ENCODE measurements around the gene SORCS2. TPM values are rescaled to one million over a fixed set of nuclear protein-coding genes. Genes with fewer than 3 reads are reported as not detected.

SORCS2 gene
- total and polyA plus RNA-seq, 2 of the 13 experiments (the other 11 are each of a cell fraction or from before 2014, with no cell fraction given) = 0.82 to 1.0 TPM

- H3K4me1 ChIP-seq (ENCODE audit: insufficient read depth, low read length) = no peaks in the 10 kb centered on the region
- in situ Hi-C loops (cut with HindIII; ENCODE audit: extremely low pct_ligation_motif_present, low pct_unique_long_range_greater_than_20kb) (no loop called here), intact Hi-C loops (cut with micrococcal nuclease; ENCODE audit: unreplicated experiment) (no loop called here)
- no TSS peak for BruUV-seq (replicated peaks)
- no peak overlapping the region for H3K4me2 ChIP-seq (ENCODE audit: low read depth, low read length)
- H3K4me3 ChIP-seq (replicated peaks in 1 of 3; ENCODE audit: insufficient read depth in 1 of 3, low read depth in 2 of 3, low read length in 3 of 3) = no peak overlapping the region
- ATAC-seq (no peak), FAIRE-seq (no peak), DNase-seq (ENCODE audit: low spot score) (no peak)
- no peaks in the 10 kb centered on the region for H3K36me3 ChIP-seq (replicated peaks in 1 of 2; ENCODE audit: control insufficient read depth in 1 of 2, insufficient read depth in 2 of 2, low read length in 2 of 2)
- CTCF ChIA-PET (ENCODE audit: low intra/inter-chr PET ratio, low total read pairs) = no interaction called here
- H4K20me1 ChIP-seq (ENCODE audit: insufficient read depth, low read length) = no peaks in the 10 kb centered on the region
- no peak overlapping the region for H2AFZ ChIP-seq (ENCODE audit: low read length)
- POLR2A ChIA-PET = no interaction called here
- no peak overlapping the region for H3K27ac ChIP-seq (ENCODE audit: extremely low read length, insufficient read depth, low read length)
- no peak for TF ChIP-seq ZNF383 (CRISPR knock-in tag; IDR thresholded peaks at IDR 0.05; ENCODE audit: borderline replicate concordance)
- no peak for TF ChIP-seq HBP1 (CRISPR knock-in tag; IDR thresholded peaks at IDR 0.05; ENCODE audit: low read depth)
- no peak for TF ChIP-seq ZBTB34 (CRISPR knock-in tag; IDR thresholded peaks at IDR 0.05)
- TF ChIP-seq CCDC6 (CRISPR knock-in tag; IDR thresholded peaks at IDR 0.05) = no peak
- TF ChIP-seq ELF3 (CRISPR knock-in tag; IDR thresholded peaks at IDR 0.05) = no peak
- no peak for TF ChIP-seq ZBTB8A (CRISPR knock-in tag; IDR thresholded peaks at IDR 0.05; ENCODE audit: borderline replicate concordance, low read depth)
- no peak for TF ChIP-seq ZNF747 (CRISPR knock-in tag; IDR thresholded peaks at IDR 0.05; ENCODE audit: borderline replicate concordance)
- no peak for TF ChIP-seq ZNF576 (CRISPR knock-in tag; IDR thresholded peaks at IDR 0.05)
- no peak for TF ChIP-seq PAF1 (CRISPR knock-in tag; IDR thresholded peaks at IDR 0.05)
- no peak for TF ChIP-seq CTCF (CRISPR knock-in tag; IDR thresholded peaks at IDR 0.05)
- TF ChIP-seq GFI1 (CRISPR knock-in tag; IDR thresholded peaks at IDR 0.05; ENCODE audit: borderline replicate concordance) = no peak
- H3K9ac ChIP-seq (ENCODE audit: insufficient read depth, low read depth, low read length) = no peak overlapping the region
- peaks cover 5 to 45% of the 10 kb centered on the region in 2 experiments; a peak in 3 of 5 replicates for H3K27me3 ChIP-seq (ENCODE audit: control insufficient read depth in 1 of 2, insufficient read depth in 2 of 2, low read length in 2 of 2)
- WGBS (ENCODE audit: low lambda C conversion rate) = 15% methylated on average over 5 of the region's 8 CpGs
- H3K79me2 ChIP-seq (ENCODE audit: insufficient read depth, low read length) = no peaks in the 10 kb centered on the region
- H3K9me3 ChIP-seq (ENCODE audit: low read length) = no peaks in the 10 kb centered on the region
These were observed 68.7 kb downstream of the SORCS2 start for GRCh38 chr4:7261087-7261486.
